HepG2 (cell line): ENCODE measurements around the gene MVB12A. TPM values are rescaled to one million over a fixed set of nuclear protein-coding genes. Genes with fewer than 3 reads are reported as not detected.

ENCODE experiments used
- AKAP8 ChIP-seq: sonication (generic); formaldehyde crosslinking; IDR thresholded peaks from 2 replicates; pipeline ENCODE4 v1.5.1; 2020; ENCODE audit warnings: mild to moderate bottlenecking, missing genetic modification reagents
- KDM5B ChIP-seq: sonication (generic); formaldehyde crosslinking; IDR thresholded peaks from 2 replicates; pipeline ENCODE4 v1.4.0; 2020; ENCODE audit warnings: missing genetic modification reagents, mild to moderate bottlenecking, borderline replicate concordance
- MEIS1 ChIP-seq: sonication (generic); formaldehyde crosslinking; IDR thresholded peaks from 2 replicates; pipeline ENCODE4 v1.9.0; 2021; ENCODE audit warnings: mild to moderate bottlenecking, missing genetic modification reagents, moderate library complexity, borderline replicate concordance
- MTA3 ChIP-seq: sonication (generic); formaldehyde crosslinking; IDR thresholded peaks from 2 replicates; pipeline ENCODE4 v1.4.0; 2020; ENCODE audit warnings: missing genetic modification reagents
- RNF2 ChIP-seq: fragments of 450-650 bp; conservative IDR thresholded peaks from 2 replicates; pipeline ENCODE4 v1.6.1; 2016; ENCODE audit warnings: low read depth
- TBX2 ChIP-seq: sonication (generic); formaldehyde crosslinking; IDR thresholded peaks from 2 replicates; pipeline ENCODE4 v1.5.0; 2020; ENCODE audit warnings: missing genetic modification reagents, mild to moderate bottlenecking, borderline replicate concordance
- UBTF ChIP-seq: sonication (generic); formaldehyde crosslinking; IDR thresholded peaks from 2 replicates; pipeline ENCODE4 v1.4.0; 2020; ENCODE audit warnings: mild to moderate bottlenecking, missing genetic modification reagents
- XRCC5 ChIP-seq: fragments of 200-400 bp; formaldehyde crosslinking; optimal IDR thresholded peaks from 2 replicates; pipeline ENCODE3; 2017; ENCODE audit warnings: mild to moderate bottlenecking, low read length
- ZNF501 ChIP-seq: sonication (generic); formaldehyde crosslinking; IDR thresholded peaks from 2 replicates; pipeline ENCODE4 v1.5.1; 2020; ENCODE audit warnings: mild to moderate bottlenecking, moderate library complexity, missing genetic modification reagents
- ZNF547 ChIP-seq: sonication (generic); formaldehyde crosslinking; IDR thresholded peaks from 2 replicates; pipeline ENCODE4 v1.5.1; 2020; ENCODE audit warnings: mild to moderate bottlenecking, missing genetic modification reagents
- ZNF619 ChIP-seq: sonication (generic); formaldehyde crosslinking; IDR thresholded peaks from 2 replicates; pipeline ENCODE4 v1.4.0; 2020; ENCODE audit warnings: mild to moderate bottlenecking, missing genetic modification reagents
- ZNF776 ChIP-seq: sonication (generic); formaldehyde crosslinking; IDR thresholded peaks from 2 replicates; pipeline ENCODE4 v1.4.0; 2020; ENCODE audit warnings: mild to moderate bottlenecking, missing genetic modification reagents
- ZNF784 ChIP-seq: sonication (generic); formaldehyde crosslinking; IDR thresholded peaks from 2 replicates; pipeline ENCODE4 v1.5.1; 2020; ENCODE audit warnings: missing genetic modification reagents, mild to moderate bottlenecking, borderline replicate concordance
- ZNF841 ChIP-seq: sonication (generic); formaldehyde crosslinking; IDR thresholded peaks from 2 replicates; pipeline ENCODE4 v1.8.1; 2023; ENCODE audit warnings: missing genetic modification reagents, borderline replicate concordance
- polyA plus RNA-seq, 8 experiments: library from polyadenylated mRNA; depleted of rRNA in 3 of 8; stranded (reverse) in 7 of 8; unstranded in 1 of 8; fragments of >200 nt; fragmentation: Illumina TruSeq in 4 of 8; extraction: Trizol in 4 of 8; gene quantifications; 2 replicates each; pipeline versions ENCODE4 v1.2.1 to v1.2.3, GENCODE V29; 2011 to 2016; ENCODE audit warnings: low read depth in 4 of 8, missing spikeins in 1 of 8, mixed read lengths in 1 of 8; ENCODE audit not compliant: insufficient read depth in 1 of 8
- total RNA-seq, 5 experiments: library from RNA; depleted of rRNA; stranded (reverse); fragments of >200 nt; fragmentation: Illumina TruSeq; extraction: Trizol; gene quantifications; 2 replicates each; pipeline ENCODE4 v1.2.3, GENCODE V29; 2016; ENCODE audit warnings: low read depth in 1 of 5
- TF ChIP-seq, protein P1 (sequence below): sonication (generic); formaldehyde crosslinking; IDR thresholded peaks from 2 replicates; pipeline ENCODE4 v1.8.0; 2022; ENCODE audit warnings: missing genetic modification reagents, low read depth, mild to moderate bottlenecking, borderline replicate concordance
- TF ChIP-seq, protein P2 (sequence below): sonication (generic); formaldehyde crosslinking; IDR thresholded peaks from 2 replicates; pipeline ENCODE4 v1.8.0; 2022; ENCODE audit warnings: missing genetic modification reagents, mild to moderate bottlenecking, inconsistent platforms, borderline replicate concordance
- TF ChIP-seq, protein P3 (sequence below): sonication (generic); formaldehyde crosslinking; IDR thresholded peaks from 2 replicates; pipeline ENCODE4 v1.4.0; 2020; ENCODE audit warnings: mild to moderate bottlenecking, low read depth, missing genetic modification reagents
- TF ChIP-seq, protein P4 (sequence below): sonication (generic); formaldehyde crosslinking; conservative IDR thresholded peaks from 2 replicates; pipeline ENCODE4 v1.4.0; 2020; ENCODE audit warnings: missing genetic modification reagents

The MVB12A gene
- total and polyA plus RNA-seq, 2 of the 13 experiments (the other 11 are each of a cell fraction or from before 2014, with no cell fraction given): 35.7 to 36.1 TPM

DNA sequence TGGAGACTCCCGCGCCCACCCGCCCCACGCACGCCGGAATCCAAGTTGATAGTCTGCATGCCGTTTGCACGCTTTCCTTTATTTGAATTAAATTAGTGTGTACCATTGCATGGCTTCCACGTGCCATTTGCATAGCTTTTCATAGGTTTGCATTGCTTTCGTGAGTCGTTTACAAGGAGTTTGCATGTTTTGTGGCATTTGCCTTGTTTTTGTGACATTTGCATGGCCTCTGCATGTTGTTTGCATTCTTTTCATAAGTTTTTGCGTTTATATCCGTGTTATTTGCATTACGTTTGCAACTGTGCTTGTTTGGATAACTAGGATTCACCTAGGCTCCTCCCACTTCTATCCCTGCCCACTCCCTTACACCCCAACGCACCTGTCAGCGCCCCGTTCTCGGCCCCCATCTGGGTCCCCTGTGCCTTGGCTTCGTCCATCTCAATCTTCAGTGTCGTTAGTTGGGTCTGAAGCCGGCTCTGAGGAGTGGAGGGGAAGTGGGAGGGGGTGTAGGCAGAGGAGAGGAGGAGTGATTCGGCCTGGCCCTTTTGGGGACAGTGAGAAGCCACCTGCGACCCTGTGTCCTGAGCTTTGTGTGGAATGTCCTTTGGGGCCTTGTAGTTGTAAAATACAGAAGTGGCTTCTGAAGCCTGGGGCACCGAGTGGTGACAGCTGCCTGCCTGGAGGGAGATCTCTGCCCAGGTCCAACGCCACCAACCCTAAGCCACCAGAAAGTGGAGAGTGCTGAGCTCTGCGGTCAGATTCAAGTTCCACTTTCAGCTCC is 28.3 kb upstream of the MVB12A start (continued):
- TF ChIP-seq, protein P1, sequence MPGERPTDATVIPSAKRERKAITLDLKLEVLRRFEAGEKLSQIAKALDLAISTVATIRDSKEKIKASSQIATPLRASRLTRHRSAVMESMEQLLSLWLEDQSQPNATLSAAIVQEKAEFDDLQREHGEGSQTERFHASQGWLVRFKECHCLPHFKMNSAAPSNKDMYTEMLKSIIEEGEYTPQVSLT (CRISPR knock-in tag): no peak
- TF ChIP-seq XRCC5 (no peak), ZNF776 (CRISPR knock-in tag) (no peak), ZNF841 (no peak), UBTF (peak; percentile 1; the same call in 1 of the 2 replicates), RNF2 (no peak), KDM5B (CRISPR knock-in tag) (peak; percentile 1; the same call in 1 of the 2 replicates), ZNF619 (CRISPR knock-in tag) (no peak), AKAP8 (CRISPR knock-in tag) (0 out of 2 replicates have a peak, but pooled peaks have one; percentile 1), MEIS1 (no peak), ZNF501 (CRISPR knock-in tag) (no peak), TBX2 (CRISPR knock-in tag) (no peak), MTA3 (CRISPR knock-in tag) (no peak), ZNF547 (CRISPR knock-in tag) (peak; percentile 53; the same call in 1 of the 2 replicates), ZNF784 (CRISPR knock-in tag) (no peak)
- TF ChIP-seq, protein P2, sequence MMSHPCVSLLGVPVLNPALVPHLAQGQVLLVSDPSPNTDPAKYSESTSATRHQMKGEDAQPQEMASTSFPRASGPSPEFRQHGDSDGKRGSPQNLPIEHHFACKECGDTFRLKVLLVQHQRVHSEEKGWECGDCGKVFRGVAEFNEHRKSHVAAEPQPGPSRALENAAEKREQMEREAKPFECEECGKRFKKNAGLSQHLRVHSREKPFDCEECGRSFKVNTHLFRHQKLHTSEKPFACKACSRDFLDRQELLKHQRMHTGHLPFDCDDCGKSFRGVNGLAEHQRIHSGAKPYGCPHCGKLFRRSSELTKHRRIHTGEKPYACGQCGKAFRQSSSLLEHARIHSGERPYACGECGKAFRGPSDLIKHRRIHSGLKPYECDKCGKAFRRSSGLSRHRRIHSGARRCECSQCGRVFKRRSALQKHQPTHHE (CRISPR knock-in tag): no peak
- TF ChIP-seq, protein P3, sequence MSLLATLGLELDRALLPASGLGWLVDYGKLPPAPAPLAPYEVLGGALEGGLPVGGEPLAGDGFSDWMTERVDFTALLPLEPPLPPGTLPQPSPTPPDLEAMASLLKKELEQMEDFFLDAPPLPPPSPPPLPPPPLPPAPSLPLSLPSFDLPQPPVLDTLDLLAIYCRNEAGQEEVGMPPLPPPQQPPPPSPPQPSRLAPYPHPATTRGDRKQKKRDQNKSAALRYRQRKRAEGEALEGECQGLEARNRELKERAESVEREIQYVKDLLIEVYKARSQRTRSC (CRISPR knock-in tag): no peak
- TF ChIP-seq, protein P4, sequence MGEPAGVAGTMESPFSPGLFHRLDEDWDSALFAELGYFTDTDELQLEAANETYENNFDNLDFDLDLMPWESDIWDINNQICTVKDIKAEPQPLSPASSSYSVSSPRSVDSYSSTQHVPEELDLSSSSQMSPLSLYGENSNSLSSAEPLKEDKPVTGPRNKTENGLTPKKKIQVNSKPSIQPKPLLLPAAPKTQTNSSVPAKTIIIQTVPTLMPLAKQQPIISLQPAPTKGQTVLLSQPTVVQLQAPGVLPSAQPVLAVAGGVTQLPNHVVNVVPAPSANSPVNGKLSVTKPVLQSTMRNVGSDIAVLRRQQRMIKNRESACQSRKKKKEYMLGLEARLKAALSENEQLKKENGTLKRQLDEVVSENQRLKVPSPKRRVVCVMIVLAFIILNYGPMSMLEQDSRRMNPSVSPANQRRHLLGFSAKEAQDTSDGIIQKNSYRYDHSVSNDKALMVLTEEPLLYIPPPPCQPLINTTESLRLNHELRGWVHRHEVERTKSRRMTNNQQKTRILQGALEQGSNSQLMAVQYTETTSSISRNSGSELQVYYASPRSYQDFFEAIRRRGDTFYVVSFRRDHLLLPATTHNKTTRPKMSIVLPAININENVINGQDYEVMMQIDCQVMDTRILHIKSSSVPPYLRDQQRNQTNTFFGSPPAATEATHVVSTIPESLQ (CRISPR knock-in tag): no peak
